HG03103 (cell line): ENCODE data around the gene PGAM5.

ENCODE experiments used
- ATAC-seq: cut with Tn5 transposase; IDR thresholded peaks from one replicate; pipeline ENCODE4 v1.9.1; 2021; ENCODE audit warnings: low read depth; ENCODE audit not compliant: unreplicated experiment

PGAM5 gene

DNA sequence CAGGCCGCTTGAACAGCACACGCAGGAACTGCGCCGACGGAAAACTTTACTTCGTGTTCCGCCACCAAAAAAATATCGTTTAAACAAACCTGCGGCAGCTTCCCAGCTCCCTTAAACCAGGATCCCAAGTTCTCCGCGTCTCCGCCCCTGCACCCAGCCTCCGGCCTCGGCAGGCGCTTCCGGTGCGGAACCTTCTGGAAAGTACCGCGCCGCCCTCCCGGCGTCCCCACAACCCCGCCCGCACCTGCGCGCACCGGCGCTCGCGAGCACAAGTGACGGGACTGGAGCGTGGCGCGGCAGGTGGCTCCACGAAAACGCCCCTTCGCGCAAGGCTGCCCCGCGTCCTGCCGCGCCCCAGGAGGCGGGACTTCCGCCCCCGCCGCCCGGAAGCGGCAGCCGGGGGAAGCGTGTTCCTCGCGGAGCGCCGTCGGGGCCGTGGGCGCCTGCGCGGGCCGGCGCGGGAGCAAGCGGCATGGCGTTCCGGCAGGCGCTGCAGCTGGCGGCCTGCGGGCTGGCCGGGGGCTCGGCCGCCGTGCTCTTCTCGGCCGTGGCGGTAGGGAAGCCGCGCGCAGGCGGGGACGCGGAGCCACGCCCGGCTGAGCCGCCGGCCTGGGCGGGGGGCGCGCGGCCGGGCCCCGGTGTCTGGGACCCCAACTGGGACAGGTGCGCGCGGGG, at the start of gene PGAM5:
PGAM5 (plus strand) TSS at position 438 of the 675 bp plus-strand sequence; CDS start at position 473, 35 bp downstream.
- ATAC-seq = peak; percentile 89

DNA sequence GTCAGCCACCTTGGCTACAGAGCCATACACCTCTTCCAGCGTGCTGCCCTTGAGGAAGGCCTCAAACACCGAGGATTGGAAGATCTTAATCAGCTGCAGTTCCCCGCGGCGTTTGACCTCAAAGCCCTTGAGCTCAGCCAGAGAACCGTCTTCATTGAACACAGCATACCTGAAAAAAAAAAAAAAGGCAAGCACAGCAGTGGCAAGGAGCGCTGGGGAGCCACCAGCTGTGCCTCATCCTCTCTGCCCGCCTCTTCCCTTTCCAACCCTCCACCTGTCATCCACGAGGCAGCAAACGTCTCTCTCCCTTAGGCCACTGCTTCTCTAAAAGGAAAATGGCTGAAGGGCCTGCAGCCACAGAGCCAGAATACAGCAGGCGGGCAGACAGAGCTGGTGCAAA, 49.6 kb upstream of the PGAM5 start:
- no peak for ATAC-seq

GRCh38 chr12:132661972-132662371, 48.7 kb upstream of the PGAM5 start:
- ATAC-seq = no peak

- no peak for ATAC-seq
Observed at GRCh38 chr12:132662901-132663755, 47.5 kb upstream of the PGAM5 start.

- no peak for ATAC-seq
Observed at GRCh38 chr12:132664206-132665148, 46.2 kb upstream of the PGAM5 start.

DNA sequence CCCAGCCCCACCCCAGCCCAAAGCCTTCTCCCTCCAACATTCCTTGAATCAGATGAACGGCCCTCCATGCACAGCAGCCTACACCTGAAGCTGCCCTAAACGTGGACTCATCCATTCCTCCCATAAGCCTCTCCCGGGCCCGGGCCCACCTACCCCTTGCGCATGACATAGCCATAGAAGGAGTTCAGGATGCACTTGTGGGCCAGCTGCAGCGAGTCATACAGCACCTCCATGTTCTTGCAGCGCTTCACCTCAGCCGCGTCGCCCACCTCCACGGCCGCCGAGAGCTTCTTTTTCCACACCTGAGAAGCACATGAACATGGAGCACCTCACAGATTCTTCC, 45.5 kb upstream of the PGAM5 start:
- ATAC-seq = no peak

GRCh38 chr12:132665794-132666193, 44.8 kb upstream of the PGAM5 start:
- no peak for ATAC-seq

- ATAC-seq = no peak
Observed at GRCh38 chr12:132668191-132669088, 42.2 kb upstream of the PGAM5 start.

DNA sequence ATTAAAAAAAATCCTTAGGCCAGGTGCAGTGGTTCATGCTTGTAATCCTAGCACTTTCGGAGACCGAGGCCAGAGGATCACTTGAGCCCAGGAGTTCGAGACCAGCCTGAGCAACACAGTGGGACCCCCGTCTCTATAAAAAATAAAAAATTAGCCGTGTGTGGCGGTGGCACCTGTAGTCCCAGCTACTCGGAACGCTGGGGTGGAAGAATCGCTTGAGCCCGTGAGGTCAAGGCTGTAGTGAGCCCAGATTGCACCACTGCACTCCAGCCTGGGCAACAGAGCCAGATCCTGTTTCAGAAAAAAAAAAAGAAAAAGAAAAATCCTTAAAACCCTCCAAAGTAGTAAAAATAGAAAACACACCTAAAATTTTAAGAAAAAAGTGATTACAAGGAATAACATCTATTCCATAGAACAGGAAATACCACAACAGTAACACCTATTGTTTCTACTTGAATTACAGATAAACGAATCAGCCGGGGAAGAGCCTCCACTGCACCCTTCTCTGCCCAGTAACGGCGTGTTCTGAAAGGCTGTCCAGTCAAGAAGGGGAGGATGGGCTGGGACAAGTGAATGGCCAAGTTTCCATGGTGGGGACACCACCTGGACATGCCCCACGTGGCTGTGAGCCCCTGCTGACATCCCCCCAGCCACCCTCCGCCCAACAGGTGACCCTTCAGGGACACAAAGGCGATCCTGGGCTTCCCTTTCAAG, 41.3 kb upstream of the PGAM5 start:
- no peak for ATAC-seq

- no peak for ATAC-seq
Observed at GRCh38 chr12:132672116-132672515, 38.5 kb upstream of the PGAM5 start.

DNA sequence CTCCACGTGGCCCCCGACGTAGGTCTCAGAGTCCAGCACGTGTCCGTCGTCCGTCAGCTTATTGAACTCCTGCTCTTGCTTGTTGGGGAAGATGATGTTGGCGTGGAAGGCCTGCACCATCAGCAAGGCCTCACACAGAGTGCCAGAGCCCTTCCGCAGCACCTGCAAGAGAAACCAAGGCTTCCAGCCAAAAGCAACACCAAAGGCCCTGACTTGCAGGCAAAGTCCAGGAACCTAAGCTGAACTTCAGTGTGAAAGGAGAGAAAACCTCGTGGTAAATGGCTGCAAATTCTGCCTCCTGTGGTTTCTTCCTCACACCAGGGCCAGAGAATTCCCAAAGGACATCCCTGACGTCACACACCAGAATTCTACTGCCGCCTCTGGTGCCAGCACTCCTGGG, 38.0 kb upstream of the PGAM5 start:
- ATAC-seq = no peak

DNA sequence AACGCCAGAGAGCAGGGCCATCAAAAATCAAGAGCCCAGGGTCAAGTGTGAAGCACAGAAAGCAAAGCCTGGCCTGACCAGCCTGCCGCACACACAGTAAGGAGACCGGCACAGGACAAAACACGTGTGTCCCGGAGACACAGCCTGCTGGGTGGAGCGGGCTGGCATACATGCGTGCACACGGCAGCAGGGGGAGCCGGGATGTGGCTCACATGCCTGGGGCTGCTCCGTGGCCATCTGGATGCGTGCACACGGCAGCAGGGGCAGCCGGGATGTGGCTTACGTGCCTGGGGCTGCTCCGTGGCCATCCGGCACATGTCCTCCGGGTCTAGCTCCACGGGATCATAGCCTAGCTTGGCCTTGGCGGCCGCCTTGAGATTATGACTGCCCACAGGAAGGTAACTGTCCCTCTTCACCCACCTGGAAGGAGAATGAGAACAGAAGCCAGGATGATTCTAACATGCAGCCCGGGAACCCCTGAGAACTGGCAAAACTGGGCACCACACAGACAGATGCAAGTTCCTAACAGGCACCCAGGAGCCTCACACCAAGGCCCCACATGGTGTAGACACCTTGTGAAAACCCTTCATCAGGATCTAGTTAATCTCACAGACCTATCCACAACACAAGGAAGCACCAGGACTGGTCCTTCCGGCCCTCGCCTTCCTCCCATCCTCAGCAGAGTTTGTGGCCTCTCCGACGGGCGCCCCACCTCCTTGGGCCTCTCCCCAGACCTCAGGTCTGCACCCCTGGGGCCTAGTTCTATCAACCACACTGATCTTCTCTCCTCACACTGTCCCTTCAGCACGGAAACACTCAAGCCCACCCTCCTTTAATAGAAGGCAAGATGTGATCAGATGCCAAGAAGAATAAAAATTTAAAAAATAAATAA, 37.1 kb upstream of the PGAM5 start:
- ATAC-seq = no peak

GRCh38 chr12:132674561-132674960, 36.1 kb upstream of the PGAM5 start:
- ATAC-seq = no peak

DNA sequence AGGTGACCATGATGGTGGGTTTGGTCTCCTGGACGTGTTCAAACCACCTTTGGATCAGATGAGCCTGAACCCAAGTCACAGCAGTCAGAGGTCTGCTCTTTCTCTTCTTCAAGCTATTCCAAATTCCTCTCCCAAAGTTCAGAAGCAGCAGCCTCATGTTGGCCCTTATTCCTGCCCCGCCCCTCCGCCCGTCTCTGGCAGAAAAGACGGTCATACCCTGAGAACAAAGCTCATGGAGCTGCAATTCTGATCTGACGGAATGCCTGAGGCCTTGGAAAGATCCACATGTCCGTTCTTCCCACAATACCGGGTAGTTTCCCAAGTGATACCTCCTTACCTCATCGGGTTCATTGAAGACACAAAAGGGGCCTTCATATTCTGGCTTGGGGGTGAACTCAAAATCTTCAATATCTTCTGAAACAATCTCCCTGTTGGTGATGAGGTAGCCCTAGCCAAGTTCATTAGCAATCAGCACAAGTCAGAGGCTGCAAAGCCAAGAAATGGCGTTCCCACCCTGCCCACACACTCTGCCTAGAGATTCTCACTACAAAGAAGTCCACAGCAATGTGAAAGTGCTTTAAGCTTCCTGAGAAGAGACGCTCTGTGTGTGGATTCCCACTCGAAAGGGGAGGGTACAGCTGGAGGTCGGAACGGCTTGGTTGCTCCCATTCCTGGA, 34.7 kb upstream of the PGAM5 start:
- ATAC-seq = no peak

GRCh38 chr12:132677492-132677891, 33.1 kb upstream of the PGAM5 start:
- ATAC-seq = no peak

- ATAC-seq = no peak
Observed at GRCh38 chr12:132685400-132685799, 25.2 kb upstream of the PGAM5 start.

DNA sequence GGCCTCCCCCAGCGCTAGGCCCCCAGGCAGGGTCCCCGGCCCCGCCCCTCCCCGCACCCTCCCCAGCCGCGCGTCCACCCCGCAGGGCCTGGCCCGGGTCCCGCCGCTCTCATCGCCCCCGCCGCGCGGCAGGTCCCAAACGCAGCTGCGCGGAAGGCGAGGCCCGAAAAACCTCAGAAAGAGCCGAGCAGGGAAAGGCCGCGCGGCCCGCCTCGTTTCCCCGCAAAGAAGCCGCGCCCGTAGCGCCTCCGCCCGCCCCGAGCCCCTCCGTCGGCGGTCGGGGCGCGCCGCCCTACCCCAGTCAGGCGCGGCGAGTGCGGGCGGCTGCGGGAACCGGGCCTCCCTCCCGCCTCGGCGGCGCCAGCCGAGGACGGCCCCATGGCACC, 23.8 kb upstream of the PGAM5 start:
- ATAC-seq = peak; percentile 36
